HG02884 (cell line): ENCODE measurements around the gene GLB1L2.

ENCODE experiments used
- ATAC-seq: cut with Tn5 transposase; IDR thresholded peaks from one replicate; pipeline ENCODE4 v1.9.1; 2021; ENCODE audit warnings: mild to moderate bottlenecking, moderate library complexity; ENCODE audit not compliant: unreplicated experiment

Gene GLB1L2

DNA sequence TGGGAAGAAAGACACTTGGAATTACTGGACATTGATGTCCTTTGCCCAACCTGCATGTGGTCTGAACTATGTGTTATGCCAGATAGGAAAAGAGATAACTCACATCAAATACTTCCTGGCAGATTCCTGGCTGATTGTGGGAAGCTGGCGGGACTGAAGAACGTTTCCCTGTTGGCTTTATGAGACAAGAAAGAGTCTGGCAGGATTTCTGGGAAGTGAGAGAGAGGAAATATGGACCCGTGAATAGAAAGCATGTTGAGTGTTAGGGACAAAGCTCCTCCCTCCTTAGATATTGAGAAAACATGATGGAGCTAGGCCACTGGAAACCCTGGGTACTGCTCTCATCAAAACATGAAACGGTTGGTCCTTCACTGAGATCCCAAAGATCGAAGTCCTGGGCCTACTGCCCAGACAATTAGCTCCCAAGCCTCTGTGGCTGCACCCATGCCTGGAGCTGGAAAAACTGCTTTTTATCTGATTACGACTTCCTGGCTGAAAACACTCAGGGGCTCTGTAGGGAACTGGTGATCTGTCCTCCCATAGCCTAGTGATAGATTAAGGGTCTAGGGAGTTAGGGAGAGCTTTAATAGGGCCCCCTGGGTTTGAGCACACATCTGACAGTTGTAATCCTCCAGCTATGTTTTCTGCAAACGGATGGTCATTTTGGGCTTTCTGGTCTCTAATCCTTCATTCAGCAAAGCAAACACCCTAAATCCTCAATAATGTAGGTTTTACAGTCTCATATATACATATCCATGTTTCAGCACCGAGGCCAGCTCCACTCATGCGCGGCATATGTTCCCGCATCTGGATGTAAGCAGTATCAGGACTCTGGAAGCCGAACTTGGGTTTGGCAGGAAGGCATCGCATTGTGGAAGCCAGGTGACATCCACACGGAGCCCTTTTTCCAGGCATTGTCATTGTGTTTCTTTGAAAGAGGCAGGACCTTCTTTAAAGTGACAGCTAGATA, 86.4 kb downstream of the GLB1L2 start:
- no peak for ATAC-seq

DNA sequence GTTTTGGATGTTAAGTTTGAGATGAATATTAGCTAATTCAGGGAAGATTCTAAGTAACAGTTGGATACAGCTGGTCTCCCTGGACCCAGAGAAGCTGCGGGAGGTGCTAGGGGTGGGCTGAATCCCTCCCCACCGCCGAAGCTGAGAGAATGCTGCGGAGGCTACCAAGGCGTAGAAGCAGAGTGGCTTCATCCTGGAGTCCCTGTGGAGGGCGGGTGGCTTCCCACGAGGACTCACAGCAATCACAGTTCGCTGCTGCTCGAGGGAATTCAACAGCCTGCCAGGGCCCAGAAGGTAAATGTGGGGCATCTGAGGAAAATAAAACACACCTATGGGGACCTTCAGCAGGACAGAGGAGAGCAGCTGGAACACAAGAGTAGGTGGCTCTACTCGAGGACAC, 91.3 kb downstream of the GLB1L2 start:
- no peak for ATAC-seq

DNA sequence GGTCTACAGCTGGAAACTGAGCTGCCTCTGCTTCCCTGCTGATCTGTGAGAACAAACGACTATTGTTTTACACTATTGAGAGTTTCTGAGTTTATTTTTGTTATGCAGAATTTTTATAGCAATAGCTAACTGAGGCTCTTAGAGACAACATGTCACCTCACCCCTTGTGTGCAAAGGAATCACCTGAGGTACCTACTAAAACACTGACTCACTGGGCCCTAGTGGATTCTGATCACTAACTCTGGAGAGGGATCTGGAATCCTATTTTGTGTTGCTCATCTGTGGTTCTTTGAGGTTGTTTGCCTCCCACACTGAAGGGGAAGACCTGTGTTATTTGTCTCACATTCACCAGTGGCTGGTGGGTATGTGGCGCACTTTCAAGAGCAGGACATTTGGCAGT, 93.6 kb downstream of the GLB1L2 start:
- no peak for ATAC-seq
